ENCODE data around the gene SCO2.

DNA sequence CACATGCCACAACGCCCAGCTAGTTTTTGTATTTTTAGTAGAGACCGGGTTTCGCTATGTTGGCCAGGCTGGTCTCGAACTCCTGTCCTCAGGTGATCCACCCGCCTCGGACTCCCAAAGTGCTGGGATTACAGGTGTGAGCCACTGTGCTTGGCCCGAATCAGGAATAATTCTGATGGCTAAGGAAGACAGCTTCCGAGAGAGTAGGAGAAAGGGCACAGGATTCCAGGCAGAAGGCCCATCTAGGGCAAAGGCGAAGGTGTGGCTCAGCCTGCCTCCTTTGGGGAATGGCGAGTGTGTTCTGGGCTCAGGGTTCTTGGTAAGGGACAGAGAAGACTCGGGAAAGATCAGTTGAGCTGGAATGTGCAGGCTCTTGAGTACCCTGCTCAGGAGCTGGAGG lies 38.9 kb upstream of the SCO2 start:
- TF ChIP-seq, protein P1, sequence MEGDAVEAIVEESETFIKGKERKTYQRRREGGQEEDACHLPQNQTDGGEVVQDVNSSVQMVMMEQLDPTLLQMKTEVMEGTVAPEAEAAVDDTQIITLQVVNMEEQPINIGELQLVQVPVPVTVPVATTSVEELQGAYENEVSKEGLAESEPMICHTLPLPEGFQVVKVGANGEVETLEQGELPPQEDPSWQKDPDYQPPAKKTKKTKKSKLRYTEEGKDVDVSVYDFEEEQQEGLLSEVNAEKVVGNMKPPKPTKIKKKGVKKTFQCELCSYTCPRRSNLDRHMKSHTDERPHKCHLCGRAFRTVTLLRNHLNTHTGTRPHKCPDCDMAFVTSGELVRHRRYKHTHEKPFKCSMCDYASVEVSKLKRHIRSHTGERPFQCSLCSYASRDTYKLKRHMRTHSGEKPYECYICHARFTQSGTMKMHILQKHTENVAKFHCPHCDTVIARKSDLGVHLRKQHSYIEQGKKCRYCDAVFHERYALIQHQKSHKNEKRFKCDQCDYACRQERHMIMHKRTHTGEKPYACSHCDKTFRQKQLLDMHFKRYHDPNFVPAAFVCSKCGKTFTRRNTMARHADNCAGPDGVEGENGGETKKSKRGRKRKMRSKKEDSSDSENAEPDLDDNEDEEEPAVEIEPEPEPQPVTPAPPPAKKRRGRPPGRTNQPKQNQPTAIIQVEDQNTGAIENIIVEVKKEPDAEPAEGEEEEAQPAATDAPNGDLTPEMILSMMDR (IDR thresholded peaks at IDR 0.05; ENCODE audit: low read length): no peak
- no peak for TF ChIP-seq EZH2 (IDR thresholded peaks at IDR 0.05; ENCODE audit: borderline replicate concordance, low read length)

All from OCI-LY1 (cell line).